ENCODE data around the gene PLA2G4F.

- TF ChIP-seq CTCF (IDR thresholded peaks at IDR 0.05) (no peak), RAD21 (IDR thresholded peaks at IDR 0.05; ENCODE audit: low read length) (no peak), GABPA (IDR thresholded peaks at IDR 0.05; ENCODE audit: low read depth) (no peak)
Observed at GRCh38 chr15:42154956-42155355, 1.5 kb downstream of the PLA2G4F start.
